ENCODE measurements around the gene FLNB. TPM values are rescaled to one million over a fixed set of nuclear protein-coding genes. Genes with fewer than 3 reads are reported as not detected.

The FLNB gene
- total and polyA plus RNA-seq, 2 of the 4 experiments (the other 2 are of a cell fraction) = 78.0 to 136 TPM

GRCh38 chr3:58131101-58131825, 123.0 kb downstream of the FLNB start:
- H3K23ac ChIP-seq (ENCODE audit: low read depth, low read length) = no peak overlapping the region
- H3K79me1 ChIP-seq (ENCODE audit: low read depth in 1 of 2, low read length in 2 of 2) = peaks cover 52 to 75% of the 10 kb centered on the region in 2 experiments
- no CpG with 5 or more reads among the region's 6 CpGs for WGBS, 2 experiments (ENCODE audit: extremely low coverage in 2 of 2, insufficient read length in 1 of 2)
- H3K14ac ChIP-seq (replicated peaks; ENCODE audit: low read depth, low read length) = no peak overlapping the region
- no peak overlapping the region for H3K18ac ChIP-seq (ENCODE audit: low read depth, low read length)
- no peaks in the 10 kb centered on the region for H3K9me3 ChIP-seq (ENCODE audit: control insufficient read depth, insufficient read depth, low read length)
- in situ Hi-C loops (cut with MboI; ENCODE audit: low sequenced_read_pairs) (no loop called here), dilution Hi-C loops (cut with HindIII; ENCODE audit: low sequenced_read_pairs, unreplicated experiment) (no loop called here), intact Hi-C loops (cut with micrococcal nuclease) (no loop called here)
- no peak overlapping the region for H2BK120ac ChIP-seq (ENCODE audit: low read depth, low read length)
- H2AFZ ChIP-seq (replicated peaks; ENCODE audit: low read length, poor library complexity) = no peak overlapping the region
- H3K56ac ChIP-seq (ENCODE audit: extremely low read depth, insufficient read depth, low read length) = no peak overlapping the region
- H3K4me3 ChIP-seq (ENCODE audit: insufficient read depth, low read depth, low read length) = no peak overlapping the region
- CTCF ChIA-PET = no interaction called here
- no peak overlapping the region for H4K91ac ChIP-seq (ENCODE audit: insufficient read depth, low read depth, low read length)
- H3K27ac ChIP-seq (ENCODE audit: insufficient read depth, low read length) = no peak overlapping the region
- H4K8ac ChIP-seq (ENCODE audit: low read depth in 2 of 2, low read length in 2 of 2) = no peak overlapping the region
- H3K4me2 ChIP-seq (ENCODE audit: low read depth, low read length) = no peak overlapping the region
- no peak overlapping the region for H2BK20ac ChIP-seq (ENCODE audit: low read depth, low read length)
- no peak overlapping the region for H4K5ac ChIP-seq (ENCODE audit: low read depth, low read length)
- no peak overlapping the region for H2AK9ac ChIP-seq (replicated peaks; ENCODE audit: low read depth, low read length, poor library complexity)
- H2BK15ac ChIP-seq (ENCODE audit: low read depth, low read length) = no peak overlapping the region
- H4K20me1 ChIP-seq (ENCODE audit: insufficient read depth, low read length) = peaks cover 32% of the 10 kb centered on the region
- no peaks in the 10 kb centered on the region for H3K4me1 ChIP-seq (ENCODE audit: control insufficient read depth, insufficient read depth, low read length)
- H3K9ac ChIP-seq (ENCODE audit: low read depth, low read length) = no peak overlapping the region
- no peak overlapping the region for H2BK5ac ChIP-seq (ENCODE audit: low read depth, low read length, poor library complexity, severe bottlenecking)
- peaks cover 80% of the 10 kb centered on the region for H3K36me3 ChIP-seq (ENCODE audit: control insufficient read depth, insufficient read depth, low read length)
- H3K27me3 ChIP-seq (ENCODE audit: control insufficient read depth, insufficient read depth, low read length) = no peaks in the 10 kb centered on the region
- no peak for ATAC-seq (ENCODE audit: low read depth)
- no peak overlapping the region for H3K4ac ChIP-seq (ENCODE audit: low read depth, low read length)
- no peak for DNase-seq
- POLR2A ChIA-PET (ENCODE audit: unreplicated experiment) = no interaction called here
- TF ChIP-seq FOS (IDR thresholded peaks at IDR 0.05; ENCODE audit: low read depth, low read length) = no peak
- TF ChIP-seq NFE2L2 (IDR thresholded peaks at IDR 0.05; ENCODE audit: low read depth, low read length) = no peak
- TF ChIP-seq BHLHE40 (IDR thresholded peaks at IDR 0.05; ENCODE audit: low read depth, low read length) = no peak
- TF ChIP-seq CTCF (conservative IDR thresholded peaks at IDR 0.05; ENCODE audit: low read depth, low read length) = no peak
- no peak for TF ChIP-seq SMC3 (IDR thresholded peaks at IDR 0.05; ENCODE audit: low read depth, low read length)
- TF ChIP-seq USF2 (IDR thresholded peaks at IDR 0.05; ENCODE audit: low read depth, low read length) = no peak
- no peak for TF ChIP-seq MXI1 (IDR thresholded peaks at IDR 0.05; ENCODE audit: borderline replicate concordance, low read depth, low read length)
- no peak for TF ChIP-seq POLR2A (IDR thresholded peaks at IDR 0.05; ENCODE audit: low read depth, low read length)
- no peak for TF ChIP-seq RFX5 (IDR thresholded peaks at IDR 0.05; ENCODE audit: low read depth, low read length)
- no peak for TF ChIP-seq RAD21 (IDR thresholded peaks at IDR 0.05; ENCODE audit: low read length)
- no peak for TF ChIP-seq ELK1 (IDR thresholded peaks at IDR 0.05; ENCODE audit: borderline replicate concordance, low read depth, low read length)
- TF ChIP-seq MAFK (IDR thresholded peaks at IDR 0.05; ENCODE audit: low read depth, low read length) = no peak
- no peak for TF ChIP-seq RCOR1 (IDR thresholded peaks at IDR 0.05; ENCODE audit: insufficient replicate concordance, low read length)
- no peak for TF ChIP-seq MAZ (IDR thresholded peaks at IDR 0.05; ENCODE audit: borderline replicate concordance, low read depth, low read length)
- no TSS peak for BruUV-seq (replicated peaks)
- peaks cover 24% of the 10 kb centered on the region for H3K9me1 ChIP-seq (ENCODE audit: insufficient read depth, low read length)
- H2AK5ac ChIP-seq (ENCODE audit: low read depth, low read length) = no peak overlapping the region
